Choroid plexus epithelial cell (primary cell): ENCODE measurements around the gene CDK19.
A peak's percentile ranks its signal among the peaks of the same experiment; 100 is the strongest.
"Not testable (repeated sequence)": the region's sequence is repeated elsewhere in the genome, so short reads cannot be mapped to it uniquely, and the experiment has no call there.

Experiments
- DNase-seq: peaks from one replicate; pipeline ENCODE4 v3.0.0-alpha.2; 2010; ENCODE audit warnings: low read depth
- H3K4me3 ChIP-seq: 2 replicates; pipeline ENCODE4 v1.5.1; 2011; ENCODE audit warnings: low read depth, mild to moderate bottlenecking, control low read depth, low read length, moderate library complexity
- CTCF ChIP-seq: conservative IDR thresholded peaks from 2 replicates; pipeline ENCODE4 v1.5.1; 2011; ENCODE audit warnings: low read depth, mild to moderate bottlenecking, control low read depth, inconsistent platforms, low read length, moderate library complexity

CDK19 gene

GRCh38 chr6:110814102-110815014 is 911 bp downstream of the CDK19 start:
- DNase-seq: peak; percentile 56
- H3K4me3 ChIP-seq: peak overlapping the region; percentile 89
- no peak for TF ChIP-seq CTCF

- no peak for DNase-seq
- peak overlapping the region; percentile 89 for H3K4me3 ChIP-seq
- no peak for TF ChIP-seq CTCF
Observed at GRCh38 chr6:110813338-110814101, 1.7 kb downstream of the CDK19 start.

DNA sequence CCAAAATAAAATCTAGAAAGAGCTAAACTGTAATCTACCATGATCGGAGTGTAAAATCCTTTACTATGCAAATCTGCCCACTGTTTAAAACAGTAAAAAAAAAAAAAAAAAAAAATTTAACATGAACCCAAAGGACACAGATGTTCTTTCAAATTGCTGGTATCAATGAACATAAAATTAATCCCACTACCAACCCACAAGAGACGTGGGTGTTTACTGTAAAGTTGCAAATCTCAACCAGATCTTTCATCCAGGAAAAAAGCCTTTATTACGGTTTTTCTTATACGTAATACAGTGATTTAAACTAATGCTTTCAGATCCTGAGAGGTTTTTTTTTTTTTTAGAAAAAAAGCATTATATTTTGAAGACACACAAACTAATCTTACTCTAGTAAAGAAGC is 2.5 kb downstream of the CDK19 start:
- H3K4me3 ChIP-seq: no peak overlapping the region
- no peak for DNase-seq
- no peak for TF ChIP-seq CTCF

DNA sequence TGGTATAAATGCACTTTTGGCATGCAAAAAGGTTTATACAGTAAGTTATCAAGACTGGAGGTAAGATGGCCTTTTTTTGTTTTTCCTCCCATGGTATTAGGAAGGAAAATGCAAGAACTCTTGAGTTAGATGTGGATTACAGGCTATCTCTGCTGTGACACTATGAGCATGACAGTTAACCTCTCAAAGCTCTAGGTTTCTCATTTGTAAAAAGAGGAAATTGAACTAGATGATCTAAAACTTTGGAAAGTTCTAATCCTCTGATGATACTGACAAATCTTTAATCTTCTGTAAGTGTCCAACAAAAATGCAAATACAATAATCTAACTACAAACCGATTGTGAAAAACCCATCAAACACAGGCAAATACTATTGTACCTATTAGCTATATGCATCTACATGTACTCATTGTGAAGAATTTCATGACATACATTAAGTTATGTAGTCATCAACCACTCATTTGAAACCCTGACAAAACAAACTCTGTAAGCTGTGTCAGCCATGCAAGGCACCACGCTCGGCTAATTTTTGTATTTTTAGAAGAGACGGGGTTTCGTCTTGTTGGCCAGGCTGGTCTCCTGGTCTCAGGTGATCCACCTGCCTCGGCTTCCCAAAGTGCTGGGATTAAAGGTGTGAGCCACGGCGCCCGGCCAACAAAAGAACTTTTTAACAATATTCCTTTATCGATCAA is 4.2 kb downstream of the CDK19 start:
- H3K4me3 ChIP-seq: no peak overlapping the region
- TF ChIP-seq CTCF: no peak
- DNase-seq: no peak

DNA sequence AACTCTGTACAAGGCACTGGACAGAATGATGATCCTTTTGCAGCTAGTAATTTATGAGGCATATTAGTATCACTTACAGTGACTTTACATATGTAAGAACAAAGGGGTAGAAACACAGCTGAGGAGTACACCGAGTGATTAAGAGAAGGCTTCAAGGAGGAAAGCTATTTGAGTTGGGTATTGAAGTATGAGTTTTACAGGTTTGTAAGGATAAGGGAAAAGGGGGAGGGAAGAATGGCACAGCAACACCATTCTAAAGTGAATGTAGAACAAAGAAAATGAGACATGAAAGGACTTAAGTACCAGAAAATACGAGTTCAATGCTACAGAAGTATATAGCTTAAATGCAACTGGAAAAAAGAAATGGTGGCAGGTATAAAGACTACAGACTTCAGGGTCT is 5.5 kb downstream of the CDK19 start:
- no peak overlapping the region for H3K4me3 ChIP-seq
- TF ChIP-seq CTCF: no peak
- no peak for DNase-seq

DNA sequence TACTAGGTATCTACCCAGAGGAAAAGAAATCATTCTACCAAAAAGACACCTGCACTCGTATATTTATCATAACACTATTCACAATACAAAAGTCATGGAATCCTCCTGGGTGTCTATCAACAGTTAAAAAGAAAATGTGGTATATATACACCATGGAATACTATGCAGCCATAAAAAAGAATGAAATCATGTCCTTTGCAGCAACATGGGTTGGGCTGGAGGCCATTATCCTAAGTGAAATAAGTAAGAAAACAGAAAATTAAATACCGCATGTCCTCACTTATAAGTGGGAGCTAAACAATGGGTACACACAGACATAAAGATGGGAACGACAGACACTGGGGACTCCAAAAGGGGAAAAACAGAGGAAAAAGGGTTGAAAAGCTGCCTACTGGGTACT is 13.1 kb downstream of the CDK19 start:
- H3K4me3 ChIP-seq, DNase-seq: not testable (repeated sequence)

DNA sequence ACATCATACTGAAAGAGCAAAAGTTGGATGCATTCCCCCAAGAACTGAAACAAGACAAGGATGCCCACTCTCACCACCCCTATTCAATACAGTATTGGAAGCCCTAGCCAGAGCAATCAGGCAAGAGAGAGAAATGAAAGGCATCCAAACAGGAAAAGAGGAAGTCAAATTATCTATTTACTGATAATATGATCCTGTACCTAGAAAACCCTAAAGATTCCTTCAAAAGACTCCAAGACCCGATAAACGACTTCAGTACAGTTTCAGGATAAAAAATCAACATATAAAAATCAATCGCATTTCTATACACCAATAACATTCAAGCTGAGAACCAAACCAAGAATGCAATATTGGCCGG is 14.5 kb downstream of the CDK19 start:
- TF ChIP-seq CTCF: no peak
- no peak for DNase-seq
- H3K4me3 ChIP-seq: no peak overlapping the region
